ENCODE measurements around the gene APLP2.

DNA sequence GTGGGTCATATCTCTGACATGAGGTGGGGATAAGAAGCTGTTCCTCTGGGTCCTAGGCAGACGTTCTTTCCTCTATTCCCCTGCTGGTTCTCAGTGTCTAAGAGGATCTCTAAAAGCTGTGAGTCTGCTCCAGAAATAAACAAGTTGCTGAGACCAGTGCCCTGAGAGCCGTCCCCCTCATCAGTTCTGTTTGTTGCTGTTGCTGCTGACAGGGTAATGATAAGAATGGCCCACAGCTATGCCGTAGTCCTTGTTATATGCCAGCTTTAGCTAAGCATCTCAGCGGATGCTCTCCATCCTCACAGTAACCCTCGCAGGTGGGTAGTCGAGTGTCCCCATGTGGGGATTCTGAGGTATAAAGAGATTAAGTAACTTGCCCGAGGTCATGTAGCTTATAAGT, 66.4 kb downstream of the APLP2 start:
- no peak for TF ChIP-seq POLR2A (IDR thresholded peaks at IDR 0.05; ENCODE audit: borderline replicate concordance, extremely low read depth, insufficient read depth, insufficient read length)
- no peak for TF ChIP-seq ELF1 (IDR thresholded peaks at IDR 0.05; ENCODE audit: borderline replicate concordance, low read depth)
- no peak for TF ChIP-seq CTCF (IDR thresholded peaks at IDR 0.05 in 2 of 3, conservative IDR thresholded peaks at IDR 0.05 in 1 of 3; ENCODE audit: borderline replicate concordance in 1 of 3, insufficient read depth in 1 of 3, low read depth in 2 of 3, low read length in 2 of 3)
- TF ChIP-seq, protein P1, sequence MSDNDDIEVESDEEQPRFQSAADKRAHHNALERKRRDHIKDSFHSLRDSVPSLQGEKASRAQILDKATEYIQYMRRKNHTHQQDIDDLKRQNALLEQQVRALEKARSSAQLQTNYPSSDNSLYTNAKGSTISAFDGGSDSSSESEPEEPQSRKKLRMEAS (IDR thresholded peaks at IDR 0.05) = no peak
- no peak for TF ChIP-seq SP1 (IDR thresholded peaks at IDR 0.05; ENCODE audit: low read depth)
- no peak for TF ChIP-seq ZNF274 (IDR thresholded peaks at IDR 0.05; ENCODE audit: low read depth, low read length)
- no peak for TF ChIP-seq RAD21 (IDR thresholded peaks at IDR 0.05; ENCODE audit: low read depth)
- no peak for TF ChIP-seq JUND (IDR thresholded peaks at IDR 0.05)
- no peak for TF ChIP-seq EGR1 (IDR thresholded peaks at IDR 0.05; ENCODE audit: low read depth)
